HG03025 (cell line): Measurements from ENCODE around the gene FXYD3.
"Not testable (repeated sequence)": the region's sequence is repeated elsewhere in the genome, so short reads cannot be mapped to it uniquely, and the experiment has no call there.

ENCODE experiments used
- ATAC-seq: cut with Tn5 transposase; IDR thresholded peaks from one replicate; pipeline ENCODE4 v1.9.1; 2021; ENCODE audit warnings: mild to moderate bottlenecking, moderate library complexity; ENCODE audit not compliant: unreplicated experiment, low FRiP score

The FXYD3 gene

DNA sequence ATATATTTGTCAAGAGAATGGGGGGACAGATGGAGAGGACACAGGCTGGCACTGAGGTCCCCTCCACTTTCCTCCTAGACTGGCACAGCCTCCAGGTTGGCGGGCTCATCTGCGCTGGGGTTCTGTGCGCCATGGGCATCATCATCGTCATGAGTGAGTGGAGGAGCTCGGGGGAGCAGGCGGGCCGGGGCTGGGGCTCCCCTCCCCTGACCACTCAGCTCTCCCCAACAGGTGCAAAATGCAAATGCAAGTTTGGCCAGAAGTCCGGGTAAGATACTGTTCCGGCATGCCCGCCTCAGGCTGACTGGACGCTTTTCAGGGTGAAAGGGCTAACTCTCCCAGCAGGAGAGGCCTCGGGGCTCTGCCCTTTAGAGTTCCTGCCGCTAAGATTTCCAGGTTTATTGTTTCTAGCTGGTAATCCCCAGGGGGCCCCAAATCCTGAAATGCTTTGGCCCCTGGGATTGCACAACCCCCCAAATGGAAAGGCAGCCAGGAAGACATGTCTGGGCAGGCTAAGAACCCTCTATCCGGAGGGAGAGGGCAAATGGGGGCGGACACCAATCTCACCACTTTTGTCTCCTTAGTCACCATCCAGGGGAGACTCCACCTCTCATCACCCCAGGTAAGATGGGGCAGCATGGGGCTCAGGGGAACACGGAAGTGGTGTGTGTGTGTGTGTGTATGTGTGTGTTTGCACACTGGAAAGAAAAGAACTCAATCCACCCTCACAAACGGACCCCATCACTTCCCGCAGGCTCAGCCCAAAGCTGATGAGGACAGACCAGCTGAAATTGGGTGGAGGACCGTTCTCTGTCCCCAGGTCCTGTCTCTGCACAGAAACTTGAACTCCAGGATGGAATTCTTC, 7.3 kb downstream of the FXYD3 start:
- no peak for ATAC-seq

DNA sequence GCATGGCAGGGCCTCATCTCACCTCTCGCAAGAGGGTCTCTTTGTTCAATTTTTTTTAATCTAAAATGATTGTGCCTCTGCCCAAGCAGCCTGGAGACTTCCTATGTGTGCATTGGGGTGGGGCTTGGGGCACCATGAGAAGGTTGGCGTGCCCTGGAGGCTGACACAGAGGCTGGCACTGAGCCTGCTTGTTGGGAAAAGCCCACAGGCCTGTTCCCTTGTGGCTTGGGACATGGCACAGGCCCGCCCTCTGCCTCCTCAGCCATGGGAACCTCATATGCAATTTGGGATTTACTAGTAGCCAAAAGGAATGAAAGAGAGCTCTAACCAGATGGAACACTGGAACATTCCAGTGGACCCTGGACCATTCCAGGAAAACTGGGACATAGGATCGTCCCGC, 8.0 kb downstream of the FXYD3 start:
- ATAC-seq, result no peak

DNA sequence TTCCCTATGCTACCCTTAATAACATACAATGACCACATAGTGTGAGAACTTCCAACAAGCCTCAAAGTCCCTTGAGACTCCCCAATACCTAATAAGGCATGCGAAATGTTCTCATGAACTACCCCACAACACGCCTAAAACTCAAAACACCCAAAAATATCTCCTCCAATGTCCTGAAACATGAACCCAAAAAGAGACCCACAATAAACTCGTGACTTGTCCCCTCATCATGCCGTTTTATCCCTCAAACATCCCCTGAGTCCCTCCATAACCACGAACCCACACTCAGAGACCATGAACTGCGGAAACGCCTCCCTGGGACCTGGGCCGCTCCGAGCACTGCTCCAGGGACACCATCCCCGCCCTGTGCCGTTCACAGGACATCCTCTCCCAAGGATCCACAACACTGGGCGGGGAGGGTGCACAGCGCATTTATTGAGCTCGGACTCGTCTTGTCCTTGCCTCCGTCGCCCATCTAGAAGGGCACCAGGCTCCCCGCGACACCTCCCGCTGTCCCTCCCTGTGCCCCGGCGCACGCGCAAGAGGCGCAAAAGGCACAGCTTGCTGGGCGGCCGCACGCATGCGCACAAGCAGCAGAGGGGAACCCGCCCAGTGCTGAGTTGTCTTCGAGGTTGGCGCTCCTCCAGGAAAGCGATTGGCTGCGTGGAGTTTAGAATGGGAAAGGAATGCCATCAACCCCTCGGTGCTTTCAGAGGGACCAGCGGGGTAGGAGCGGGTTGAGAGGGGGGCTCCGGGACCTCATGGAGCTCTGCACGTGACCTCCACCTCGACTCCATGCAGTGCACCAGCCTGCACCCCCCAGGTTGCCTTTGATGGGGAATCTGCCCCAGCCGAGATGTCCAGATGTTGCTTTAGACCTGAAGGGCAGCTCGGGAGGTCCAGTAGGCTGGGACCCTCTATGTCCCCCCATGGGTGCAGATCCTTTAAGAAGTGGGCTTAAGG, 8.8 kb downstream of the FXYD3 start:
- ATAC-seq, result peak; percentile 64

DNA sequence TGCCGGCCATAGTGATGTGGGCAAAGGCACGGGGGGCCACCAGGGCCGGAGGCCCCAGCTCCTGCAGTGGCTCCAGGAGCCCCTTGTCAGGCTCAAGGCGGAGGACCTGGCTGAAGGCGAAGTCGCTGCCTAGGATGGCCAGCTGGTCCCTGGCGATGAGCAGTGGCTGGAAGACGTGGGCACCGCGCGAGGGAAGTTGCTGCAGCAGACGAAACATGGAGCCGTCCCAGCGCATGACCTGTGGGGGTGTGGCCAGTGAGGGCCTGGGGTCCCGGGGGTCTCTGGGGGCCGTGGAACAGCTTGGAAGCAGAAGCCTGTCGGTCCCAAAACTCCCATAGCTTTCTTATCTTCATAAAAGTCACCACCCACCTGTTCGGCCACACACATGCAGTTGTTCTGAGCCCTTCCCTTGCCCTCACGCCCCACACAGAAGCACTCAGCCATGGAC, 9.7 kb downstream of the FXYD3 start:
- no peak for ATAC-seq

DNA sequence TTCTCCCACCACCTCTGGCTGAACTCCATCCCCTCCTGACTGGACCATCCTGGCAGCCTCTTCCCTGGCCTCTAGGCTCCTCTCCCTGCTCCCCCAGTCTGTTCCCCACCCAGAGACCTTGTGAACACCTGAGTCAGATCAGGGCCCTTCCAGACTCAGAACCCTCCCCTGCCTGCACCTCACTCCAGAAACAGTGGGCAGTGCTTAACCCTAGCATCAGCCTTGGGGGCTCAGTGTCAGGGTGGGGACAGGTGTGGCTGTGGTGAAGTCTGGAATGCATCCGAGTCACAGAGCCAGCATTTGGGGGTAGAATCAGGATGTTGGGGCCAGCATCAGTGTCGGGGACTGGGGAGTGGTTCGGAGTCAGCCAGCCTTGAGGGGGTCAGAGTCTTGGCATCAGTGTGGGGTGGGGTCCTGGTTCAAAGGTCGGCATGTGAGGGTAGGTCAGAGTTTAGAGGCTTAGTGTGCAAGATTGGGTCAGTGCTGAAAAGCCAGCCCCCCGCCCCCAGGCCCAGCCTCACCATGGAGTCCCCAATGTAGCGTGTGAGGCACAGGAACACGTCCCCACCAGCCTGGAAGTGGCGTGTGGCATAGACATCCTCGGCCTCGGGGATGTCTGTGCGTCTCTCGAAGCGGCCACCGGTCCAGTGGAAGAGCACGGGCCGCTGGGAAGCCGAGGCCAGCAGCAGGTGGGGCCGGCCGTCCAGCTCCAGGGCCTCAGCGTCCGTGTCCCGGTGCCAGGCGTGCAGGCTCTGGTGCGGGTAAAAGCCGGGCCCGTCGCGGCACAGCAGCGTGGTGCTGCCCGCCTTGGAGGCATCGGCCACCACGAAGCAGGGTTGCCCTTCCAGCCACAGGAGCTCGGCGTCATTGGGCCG, 10.4 kb downstream of the FXYD3 start:
- ATAC-seq, result no peak

DNA sequence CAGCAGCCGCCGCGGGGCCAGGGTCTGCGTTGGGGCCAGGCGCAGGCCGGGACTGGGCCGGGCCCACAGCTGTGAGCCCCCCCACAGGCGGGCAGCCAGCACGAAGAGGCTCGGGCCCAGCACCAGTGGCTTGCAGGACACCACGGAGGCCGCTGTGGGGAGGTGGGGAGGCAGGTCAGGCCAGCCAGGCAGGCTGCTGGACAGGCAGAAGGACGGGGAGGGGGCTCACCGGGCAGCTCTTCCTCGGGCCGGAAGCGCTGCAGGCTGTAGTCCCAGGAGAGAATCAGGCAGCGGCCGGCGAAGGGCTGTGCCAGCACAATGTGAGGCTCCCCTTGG, 11.0 kb downstream of the FXYD3 start:
- ATAC-seq, result no peak

DNA sequence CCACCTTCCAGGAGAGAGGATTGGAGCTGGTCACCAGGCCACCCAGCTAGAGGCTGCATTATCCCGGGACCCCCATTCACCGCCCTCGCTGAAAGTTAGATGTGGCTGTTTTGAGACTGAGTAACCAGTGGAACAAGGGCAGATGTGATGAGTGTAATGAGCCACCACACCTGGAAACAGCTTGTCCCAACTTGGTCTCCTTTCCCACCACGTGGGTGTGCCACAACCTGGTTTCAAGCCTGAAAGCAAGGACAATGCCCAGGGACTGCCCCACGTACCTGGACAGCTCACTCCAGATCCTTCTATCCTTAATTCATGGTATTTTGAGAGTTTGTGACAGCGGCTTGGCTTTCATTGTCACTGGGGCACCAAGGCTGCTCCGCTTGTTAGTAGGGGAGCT, 12.2 kb downstream of the FXYD3 start:
- ATAC-seq, result no peak

DNA sequence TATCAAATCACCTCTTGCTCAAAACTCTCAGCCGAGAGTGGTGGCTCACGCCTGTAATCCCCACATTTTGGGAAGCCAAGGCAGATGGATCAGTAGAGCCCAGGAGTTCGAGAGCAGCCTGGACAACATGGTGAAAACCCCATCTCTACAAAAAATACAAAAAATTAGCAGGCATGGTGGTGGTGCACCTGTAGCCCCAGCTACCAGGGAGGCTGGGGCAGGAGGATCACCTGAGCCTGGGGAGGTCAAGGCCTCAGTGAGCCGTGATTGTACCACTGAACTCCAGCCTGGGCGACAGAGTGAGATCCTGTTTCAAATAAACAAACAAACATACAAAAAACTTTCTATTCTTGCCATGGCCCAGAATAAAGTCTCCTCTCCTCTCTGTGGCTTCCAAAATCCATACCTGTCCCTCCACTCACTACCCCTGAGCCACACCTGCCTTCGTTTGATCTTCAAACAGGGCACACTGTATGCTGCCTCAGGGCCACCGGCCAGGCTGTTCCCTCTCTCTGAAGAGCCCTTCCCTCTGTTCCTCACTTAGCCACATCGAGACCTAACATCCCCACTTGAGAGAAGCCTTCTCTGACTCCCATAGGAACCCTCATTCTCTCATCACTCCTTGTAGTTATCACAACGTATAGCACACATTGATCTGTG, 12.9 kb downstream of the FXYD3 start:
- no peak for ATAC-seq

DNA sequence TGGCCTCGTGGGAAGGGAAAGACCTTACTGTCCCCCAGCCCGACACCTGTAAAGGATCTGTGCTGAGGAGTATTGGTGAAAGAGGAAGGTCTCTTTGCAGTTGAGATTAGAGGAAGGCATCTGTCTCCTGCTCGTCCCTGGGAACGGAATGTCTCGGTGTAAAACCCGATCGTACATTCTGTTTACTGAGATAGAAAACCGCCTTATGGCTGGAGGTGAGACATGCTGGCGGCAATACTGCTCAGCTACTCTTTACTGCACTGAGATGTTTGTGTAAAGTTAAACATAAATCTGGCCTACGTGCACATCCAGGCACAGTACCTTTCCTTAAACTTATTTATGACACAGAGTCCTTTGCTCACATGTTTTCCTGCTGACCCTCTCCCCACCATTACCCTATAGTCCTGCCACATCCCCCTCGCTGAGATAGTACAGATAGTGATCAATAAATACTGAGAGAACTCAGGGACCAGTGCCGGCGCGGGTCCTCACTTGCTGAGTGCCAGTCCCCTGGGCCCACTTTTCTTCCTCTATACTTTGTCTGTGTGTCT, 14.2 kb downstream of the FXYD3 start:
- ATAC-seq, result not testable (repeated sequence)

DNA sequence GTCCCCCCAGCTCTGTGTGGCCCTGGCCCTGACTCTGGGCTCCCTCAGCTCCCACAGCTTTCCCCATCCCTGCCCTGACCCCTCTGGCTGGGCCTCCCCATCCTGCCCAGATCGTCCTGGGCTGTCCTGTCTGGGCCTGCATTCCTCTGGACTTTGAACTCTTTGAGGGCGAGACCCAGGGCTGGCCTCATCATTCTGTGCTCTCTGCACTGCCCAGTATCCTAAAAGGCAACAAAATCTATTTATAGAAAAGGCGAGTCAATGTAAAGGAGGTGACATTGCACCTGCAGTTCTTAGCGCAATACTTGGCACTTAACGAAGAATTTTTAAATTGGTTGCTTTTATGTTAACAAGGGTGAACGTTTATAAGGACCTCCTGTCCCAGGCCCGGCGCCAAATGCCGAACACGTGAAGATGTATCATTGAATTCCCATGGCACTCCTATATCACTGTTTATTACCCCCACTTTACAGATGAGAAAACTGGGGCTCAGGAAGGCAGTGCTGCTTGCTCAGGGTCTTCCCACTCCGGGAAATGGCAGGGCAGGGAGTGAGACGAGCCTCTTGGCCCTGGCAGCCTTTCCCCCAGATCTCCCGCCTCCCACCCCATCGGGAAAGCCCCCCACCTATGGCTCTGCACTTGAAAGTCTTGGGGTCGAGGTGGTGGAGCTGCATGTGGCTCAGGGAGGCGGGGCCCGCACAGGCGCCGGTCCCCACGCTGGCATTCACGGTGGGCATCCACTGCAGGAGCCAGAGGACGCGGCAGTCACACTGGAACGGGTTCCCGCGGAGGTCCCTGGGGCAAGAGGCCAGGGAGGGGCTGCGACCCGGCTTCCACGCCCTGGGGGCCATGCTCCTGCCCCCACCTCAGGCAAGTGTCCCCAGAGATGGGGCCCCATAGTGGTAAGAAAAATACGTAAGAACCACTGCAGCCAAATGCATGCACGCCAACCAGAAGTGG, 15.4 kb downstream of the FXYD3 start:
- no peak for ATAC-seq

DNA sequence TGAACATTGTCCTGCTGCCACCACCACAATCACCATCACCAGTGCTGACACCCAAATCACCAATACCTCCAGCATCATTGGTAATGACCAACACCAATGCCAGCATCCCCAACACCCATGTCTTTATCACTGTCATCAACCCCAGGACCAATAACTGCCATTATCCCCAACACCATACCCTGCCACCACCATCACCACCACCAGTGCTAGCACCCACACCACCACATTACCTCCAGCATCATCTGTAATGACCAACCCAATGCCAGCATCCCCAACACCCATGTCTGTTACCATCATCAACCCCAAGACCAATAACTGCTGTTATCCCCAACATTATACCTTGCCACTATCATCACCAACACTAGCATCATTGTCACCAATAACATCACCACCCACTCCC, 16.6 kb downstream of the FXYD3 start:
- ATAC-seq, result no peak

DNA sequence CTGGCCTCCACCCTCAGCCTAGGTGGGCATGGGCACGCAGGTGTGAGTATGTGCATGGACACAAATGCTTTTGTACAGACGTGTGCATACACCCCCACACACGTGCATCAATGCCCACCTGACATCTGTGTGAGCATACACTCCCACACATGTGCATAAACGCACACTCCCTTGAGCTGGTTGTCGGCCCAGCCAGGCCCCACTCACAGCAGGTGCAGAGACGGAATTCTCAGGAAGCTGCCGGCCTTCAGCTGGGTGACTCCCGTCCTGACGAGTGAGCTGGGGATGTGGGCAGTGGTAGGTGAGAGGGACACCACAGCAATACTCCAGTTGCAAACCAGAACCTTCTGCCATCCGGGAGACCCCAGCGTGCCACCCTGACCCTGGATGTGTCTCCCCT, 18.2 kb downstream of the FXYD3 start:
- no peak for ATAC-seq

DNA sequence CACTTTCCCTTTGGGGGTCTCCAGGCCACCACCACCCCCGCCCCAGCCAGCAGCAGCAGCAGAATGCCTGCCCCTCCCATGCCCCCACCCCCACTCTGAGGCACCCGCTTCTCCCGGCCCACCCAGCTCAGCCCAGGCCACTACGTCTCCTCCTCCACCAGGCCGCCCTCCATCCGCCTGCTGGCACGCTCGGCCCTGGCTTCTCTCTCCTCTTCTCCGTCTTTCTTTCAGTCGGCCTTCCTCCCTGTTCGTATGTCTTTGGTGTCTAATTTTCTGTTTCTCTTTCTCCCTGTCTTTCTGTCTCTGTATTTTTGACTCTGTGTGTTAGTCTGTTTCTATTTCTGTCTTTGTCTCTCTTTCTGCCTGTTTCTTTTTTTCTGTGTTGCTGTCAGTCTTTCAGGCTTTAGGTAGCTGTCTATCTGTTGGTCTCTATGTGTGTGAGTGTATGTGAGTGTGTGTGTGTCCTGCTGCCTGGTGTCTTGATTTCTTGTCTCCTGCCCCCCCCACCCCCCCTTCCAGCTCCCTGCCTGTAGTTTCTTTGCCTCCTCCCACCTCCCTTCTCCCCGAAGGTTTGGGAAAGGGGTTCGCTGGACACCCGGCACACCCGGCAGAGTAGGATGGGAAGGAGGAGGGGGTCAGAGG, 19.1 kb downstream of the FXYD3 start, which contains the start of gene LGI4:
TSS of gene LGI4 (minus strand) at position 459 of the 642 bp plus-strand sequence. CDS start at position 80, 379 bp downstream.
- ATAC-seq, result no peak

DNA sequence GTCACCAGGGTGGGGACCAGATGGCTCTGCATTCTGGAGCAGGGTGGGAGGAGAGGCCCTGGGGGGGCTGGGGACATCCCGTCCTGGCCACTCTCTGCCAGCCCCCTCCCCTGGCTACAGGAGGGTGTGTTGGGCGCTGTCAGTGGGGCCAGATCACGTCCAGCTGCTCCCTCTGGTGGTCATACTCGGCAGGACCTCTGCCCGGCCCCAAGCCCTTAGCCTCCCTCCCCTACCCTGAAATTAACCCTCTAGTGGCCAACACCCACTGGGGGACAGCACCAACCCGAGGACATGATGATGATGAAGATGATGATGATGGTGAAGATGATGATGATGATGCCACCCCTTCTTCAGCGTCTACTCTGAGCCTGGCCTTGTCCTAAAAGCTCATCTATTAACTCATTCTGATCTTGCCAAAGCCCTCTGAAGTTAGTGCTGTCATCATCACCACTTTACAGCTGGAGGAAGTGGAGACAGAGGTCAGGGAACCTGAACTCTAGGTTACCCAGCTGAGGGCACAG, 19.8 kb downstream of the FXYD3 start:
- ATAC-seq, result no peak

DNA sequence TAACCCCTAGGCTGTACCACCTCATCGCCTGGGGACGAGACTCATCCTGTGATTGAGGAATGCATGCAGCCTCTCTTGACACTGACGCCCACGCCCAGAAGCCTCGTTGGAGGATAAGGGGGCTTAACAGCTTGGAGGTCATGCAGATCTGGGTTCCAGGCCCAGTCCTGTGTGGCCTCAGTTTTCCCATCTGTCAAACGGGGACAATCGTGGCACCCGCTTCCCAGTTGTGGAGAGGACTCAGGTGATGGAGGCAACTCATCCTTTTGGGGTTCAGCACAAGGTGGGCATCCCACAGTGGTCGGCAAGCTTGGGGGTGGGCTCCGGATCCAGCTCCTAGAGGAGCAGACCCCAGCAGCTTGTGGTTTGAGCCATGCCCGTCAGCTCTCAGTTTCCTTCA, 20.6 kb downstream of the FXYD3 start:
- ATAC-seq, result no peak

DNA sequence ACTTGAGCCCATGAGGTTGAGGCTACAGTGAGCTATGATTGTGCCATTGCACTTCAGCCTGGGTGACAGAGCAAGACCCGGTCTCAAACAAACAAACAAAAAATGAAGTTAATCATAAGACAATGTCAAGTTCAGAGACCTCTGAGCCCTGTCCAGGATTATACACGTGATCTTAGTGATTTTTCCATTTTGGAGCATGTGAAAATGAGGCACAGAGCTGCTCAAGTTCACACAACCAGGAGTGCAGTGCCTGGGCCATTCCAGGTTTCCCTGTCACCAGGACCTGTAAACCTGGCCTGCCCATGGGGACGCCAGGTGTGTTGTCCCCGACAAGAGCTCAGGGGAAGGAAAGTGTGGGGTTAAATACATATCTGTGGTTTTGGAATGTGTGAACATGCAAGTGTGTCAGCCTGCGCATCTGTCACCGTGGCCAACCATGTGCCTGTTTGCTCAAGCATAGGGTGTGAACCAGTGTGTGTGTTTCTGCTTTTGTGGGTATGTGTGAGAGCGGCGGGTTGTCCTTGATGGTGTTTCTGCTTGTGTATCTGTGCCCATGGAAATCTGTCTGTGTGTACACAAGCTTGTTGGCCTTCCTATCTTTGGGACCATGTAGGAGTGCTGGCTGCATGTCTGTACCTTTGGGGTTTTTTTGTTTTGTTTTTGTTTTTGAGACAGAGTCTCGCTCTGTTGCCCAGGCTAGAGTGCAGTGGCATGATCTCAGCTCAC, 21.5 kb downstream of the FXYD3 start:
- no peak for ATAC-seq

DNA sequence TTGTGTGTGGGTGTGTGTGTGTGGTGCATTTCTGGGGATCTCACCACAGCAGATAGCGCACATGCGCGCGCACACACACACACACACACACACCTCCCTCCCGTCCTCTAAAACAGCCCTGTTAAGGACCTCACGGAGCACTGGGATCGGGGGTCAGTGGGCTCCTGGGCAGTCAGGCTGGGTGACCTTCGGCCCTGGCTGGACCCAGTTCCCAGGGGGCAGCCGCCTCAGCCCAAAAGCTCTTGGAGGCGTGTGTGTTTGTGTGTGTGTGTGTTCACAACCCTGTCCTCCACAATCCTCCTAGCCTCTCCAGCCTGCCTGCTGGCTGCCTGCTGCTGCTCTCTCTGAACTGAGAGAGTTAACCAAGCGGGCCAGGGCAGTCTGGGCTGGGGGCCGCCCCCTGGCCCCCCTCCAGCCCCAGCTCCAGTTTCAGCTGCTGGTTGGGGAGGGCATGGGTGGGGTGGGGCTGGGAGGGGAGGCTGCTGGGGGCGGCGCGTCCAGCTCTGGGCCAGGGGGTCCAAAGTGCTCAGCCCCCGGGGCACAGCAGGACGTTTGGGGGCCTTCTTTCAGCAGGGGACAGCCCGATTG, 22.8 kb downstream of the FXYD3 start, which contains the start of gene FXYD1:
TSS of gene FXYD1 (plus strand) at position 520 of the 588 bp plus-strand sequence. CDS start 1,256 bp downstream, outside the sequence.
- no peak for ATAC-seq
